Upper lobe of right lung (tissue), 1 donor: ENCODE results near the gene DDX18. TPM values are rescaled to one million over a fixed set of nuclear protein-coding genes. Genes with fewer than 3 reads are reported as not detected.

Experiments
- ATAC-seq: fragments of 200-7000 bp; cut with Tn5 transposase; one replicate; pipeline ENCODE4 v1.9.1; 2020; ENCODE audit warnings: mild to moderate bottlenecking, moderate library complexity
- DNase-seq: peaks from one replicate; pipeline ENCODE4 v3.0.0-alpha.2; 2020
- H3K27ac ChIP-seq: fragments of 200-600 bp; one replicate; pipeline ENCODE4 v1.8.0; 2022
- H3K27me3 ChIP-seq: fragments of 200-600 bp; one replicate; pipeline ENCODE4 v1.8.0; 2022; ENCODE audit warnings: mild to moderate bottlenecking
- H3K36me3 ChIP-seq: fragments of 200-600 bp; one replicate; pipeline ENCODE4 v1.8.0; 2022
- H3K4me1 ChIP-seq: fragments of 200-600 bp; one replicate; pipeline ENCODE4 v1.8.0; 2022
- H3K4me3 ChIP-seq: fragments of 200-600 bp; one replicate; pipeline ENCODE4 v1.8.0; 2022; ENCODE audit warnings: mild to moderate bottlenecking
- H3K9me3 ChIP-seq: fragments of 200-600 bp; one replicate; pipeline ENCODE4 v1.8.0; 2022
- intact Hi-C: fragments of 100-400 bp; cut with DNase I; formaldehyde crosslinking; loops from one replicate; pipeline ENCODE4 v1.11.0; 2022
- total RNA-seq: library from RNA; stranded (reverse); fragmentation: NEBNext Ultra II Directional; extraction: Animal tissue kit (Norgen Biotek cat#: 25700); gene quantifications from one replicate; pipeline ENCODE4 v1.2.1, GENCODE V29; 2021
- TF ChIP-seq, protein P1 (sequence below): fragments of 200-600 bp; IDR thresholded peaks from one replicate; pipeline ENCODE4 v1.8.0; 2022; ENCODE audit warnings: antibody characterized with exemption
- donor health status: DM: no; HTN: yes; CAD: no; lungs with severe emphysema.

Gene DDX18
- total RNA-seq, 1 donor from 2014 or later, result 56.6 TPM

- TF ChIP-seq, protein P1, sequence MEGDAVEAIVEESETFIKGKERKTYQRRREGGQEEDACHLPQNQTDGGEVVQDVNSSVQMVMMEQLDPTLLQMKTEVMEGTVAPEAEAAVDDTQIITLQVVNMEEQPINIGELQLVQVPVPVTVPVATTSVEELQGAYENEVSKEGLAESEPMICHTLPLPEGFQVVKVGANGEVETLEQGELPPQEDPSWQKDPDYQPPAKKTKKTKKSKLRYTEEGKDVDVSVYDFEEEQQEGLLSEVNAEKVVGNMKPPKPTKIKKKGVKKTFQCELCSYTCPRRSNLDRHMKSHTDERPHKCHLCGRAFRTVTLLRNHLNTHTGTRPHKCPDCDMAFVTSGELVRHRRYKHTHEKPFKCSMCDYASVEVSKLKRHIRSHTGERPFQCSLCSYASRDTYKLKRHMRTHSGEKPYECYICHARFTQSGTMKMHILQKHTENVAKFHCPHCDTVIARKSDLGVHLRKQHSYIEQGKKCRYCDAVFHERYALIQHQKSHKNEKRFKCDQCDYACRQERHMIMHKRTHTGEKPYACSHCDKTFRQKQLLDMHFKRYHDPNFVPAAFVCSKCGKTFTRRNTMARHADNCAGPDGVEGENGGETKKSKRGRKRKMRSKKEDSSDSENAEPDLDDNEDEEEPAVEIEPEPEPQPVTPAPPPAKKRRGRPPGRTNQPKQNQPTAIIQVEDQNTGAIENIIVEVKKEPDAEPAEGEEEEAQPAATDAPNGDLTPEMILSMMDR, result no peak
- ATAC-seq (peak; percentile 24), DNase-seq (no peak)
- Histone ChIP-seq H3K4me3 (no peak overlapping the region), H3K36me3 (no peaks in the 10 kb centered on the region), H3K9me3 (no peaks in the 10 kb centered on the region), H3K27ac (no peak overlapping the region), H3K27me3 (peaks cover 16% of the 10 kb centered on the region), H3K4me1 (no peaks in the 10 kb centered on the region)
- intact Hi-C loops, result no loop called here
Measured at GRCh38 chr2:117858892-117859531, 44.5 kb downstream of the DDX18 start.

GRCh38 chr2:117859532-117859911 is 45.0 kb downstream of the DDX18 start:
- ATAC-seq (peak; percentile 18), DNase-seq (no peak)
- intact Hi-C loops, result no loop called here
- TF ChIP-seq, protein P1, result no peak
- Histone ChIP-seq H3K36me3 (no peaks in the 10 kb centered on the region), H3K27ac (no peak overlapping the region), H3K4me3 (no peak overlapping the region), H3K4me1 (no peaks in the 10 kb centered on the region), H3K27me3 (peaks cover 16% of the 10 kb centered on the region), H3K9me3 (no peaks in the 10 kb centered on the region)

DNA sequence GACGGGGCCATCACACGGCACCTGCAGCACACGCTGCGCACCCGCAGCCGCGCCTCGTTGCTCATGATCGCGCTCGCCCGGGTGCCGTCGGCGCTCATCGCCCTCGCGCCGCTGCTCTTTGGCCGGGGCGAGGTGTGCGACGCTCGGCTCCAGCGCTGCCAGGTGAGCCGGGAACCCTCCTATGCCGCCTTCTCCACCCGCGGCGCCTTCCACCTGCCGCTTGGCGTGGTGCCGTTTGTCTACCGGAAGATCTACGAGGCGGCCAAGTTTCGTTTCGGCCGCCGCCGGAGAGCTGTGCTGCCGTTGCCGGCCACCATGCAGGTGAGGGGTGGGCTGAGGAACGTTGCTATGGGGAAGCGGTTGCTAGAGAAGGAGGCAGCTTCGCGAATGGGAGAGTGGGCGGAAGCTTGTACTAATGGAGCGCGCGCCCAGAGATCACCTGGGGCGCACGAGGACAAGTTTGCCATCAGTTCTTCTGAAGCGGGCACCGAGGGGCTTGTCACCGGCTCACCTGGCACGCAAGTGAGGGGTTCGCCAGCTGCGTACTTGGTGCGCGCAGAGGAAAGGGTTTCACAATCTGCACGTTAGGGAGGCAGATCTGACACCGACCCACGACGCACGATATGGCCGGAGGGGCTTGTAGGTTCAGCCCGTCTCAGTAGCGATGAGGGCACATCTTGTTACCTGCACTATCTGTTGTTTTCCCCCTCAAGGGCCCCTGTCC is 45.6 kb downstream of the DDX18 start:
- no peaks in the 10 kb centered on the region for H3K36me3 ChIP-seq
- intact Hi-C loops, result no loop called here
- peak; percentile 21 for ATAC-seq
- H3K9me3 ChIP-seq, result no peaks in the 10 kb centered on the region
- H3K27me3 ChIP-seq, result peaks cover 16% of the 10 kb centered on the region
- no peak overlapping the region for H3K4me3 ChIP-seq
- H3K27ac ChIP-seq, result no peak overlapping the region
- TF ChIP-seq, protein P1, result no peak
- no peak for DNase-seq
- H3K4me1 ChIP-seq, result no peaks in the 10 kb centered on the region

DNA sequence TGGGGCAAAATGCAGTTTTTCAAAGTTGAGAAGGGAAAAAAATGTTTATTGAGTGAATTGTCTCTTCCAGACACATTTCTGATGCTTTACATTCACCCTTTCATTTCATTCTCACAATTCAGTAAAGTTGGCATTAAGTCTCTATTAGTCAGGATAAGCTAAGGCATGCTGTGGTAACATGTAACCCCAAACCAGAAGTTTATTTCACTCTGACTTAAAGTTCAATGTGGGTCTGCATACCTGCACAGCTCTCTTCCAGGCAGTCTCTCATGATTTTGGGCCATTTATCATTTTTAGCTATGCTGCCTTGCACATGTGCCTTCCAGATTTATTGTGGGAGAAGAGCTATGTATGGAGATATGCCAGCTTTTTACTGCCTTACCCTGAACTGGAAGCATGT is 48.0 kb downstream of the DDX18 start:
- Histone ChIP-seq H3K27me3 (peaks cover 16% of the 10 kb centered on the region), H3K4me3 (no peak overlapping the region), H3K9me3 (no peaks in the 10 kb centered on the region), H3K36me3 (no peaks in the 10 kb centered on the region), H3K4me1 (no peaks in the 10 kb centered on the region), H3K27ac (no peak overlapping the region)
- intact Hi-C loops, result no loop called here
- ATAC-seq (no peak), DNase-seq (no peak)
- TF ChIP-seq, protein P1, result no peak

DNA sequence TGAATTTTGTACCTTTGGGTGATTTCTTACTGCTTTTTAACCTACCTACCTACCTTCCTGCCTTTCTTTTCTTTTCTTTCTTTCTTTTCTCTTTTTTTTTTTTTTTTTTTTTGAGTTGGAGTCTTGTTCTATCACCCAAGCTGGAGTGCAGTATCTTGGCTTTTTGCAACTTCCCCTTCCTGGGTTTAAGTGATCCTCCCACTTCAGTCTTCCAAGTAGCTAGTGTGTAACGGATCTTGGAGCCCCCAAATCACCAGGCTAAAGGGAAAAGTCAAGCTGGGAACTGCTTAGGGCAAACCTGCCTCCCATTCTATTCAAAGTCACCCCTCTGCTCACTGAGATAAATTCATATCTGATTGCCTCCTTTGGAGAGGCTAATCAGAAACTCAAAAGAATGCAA is 61.3 kb downstream of the DDX18 start:
- Histone ChIP-seq H3K36me3 (no peaks in the 10 kb centered on the region), H3K4me3 (no peak overlapping the region), H3K27me3 (no peaks in the 10 kb centered on the region), H3K9me3 (no peaks in the 10 kb centered on the region), H3K27ac (no peak overlapping the region), H3K4me1 (no peaks in the 10 kb centered on the region)
- intact Hi-C loops, result no loop called here
- ATAC-seq (no peak), DNase-seq (no peak)
- TF ChIP-seq, protein P1, result no peak
